ENCODE measurements around the gene SLC23A3.

Gene SLC23A3

DNA sequence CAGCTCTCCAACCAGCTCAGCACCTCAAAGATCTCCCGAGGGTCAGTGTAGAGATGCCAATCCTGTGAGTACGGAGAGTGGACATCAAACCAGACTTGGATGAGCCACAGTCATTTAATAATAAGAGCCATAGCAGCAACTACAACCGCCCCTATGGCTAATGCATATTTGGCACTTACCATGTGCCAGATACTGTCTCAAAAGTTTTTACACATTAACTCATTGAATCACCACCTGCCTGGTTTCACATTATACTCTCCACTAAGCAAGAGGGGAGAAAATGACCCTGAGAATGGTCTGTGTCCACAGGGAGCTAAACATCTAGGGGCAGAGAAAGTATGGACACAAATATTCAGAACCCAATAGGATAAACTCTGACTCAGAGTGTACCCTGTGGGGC, 4.3 kb upstream of the SLC23A3 start:
- TF ChIP-seq TAF1 (IDR thresholded peaks at IDR 0.05; ENCODE audit: low read depth) (no peak), CEBPB (IDR thresholded peaks at IDR 0.05) (no peak)

DNA sequence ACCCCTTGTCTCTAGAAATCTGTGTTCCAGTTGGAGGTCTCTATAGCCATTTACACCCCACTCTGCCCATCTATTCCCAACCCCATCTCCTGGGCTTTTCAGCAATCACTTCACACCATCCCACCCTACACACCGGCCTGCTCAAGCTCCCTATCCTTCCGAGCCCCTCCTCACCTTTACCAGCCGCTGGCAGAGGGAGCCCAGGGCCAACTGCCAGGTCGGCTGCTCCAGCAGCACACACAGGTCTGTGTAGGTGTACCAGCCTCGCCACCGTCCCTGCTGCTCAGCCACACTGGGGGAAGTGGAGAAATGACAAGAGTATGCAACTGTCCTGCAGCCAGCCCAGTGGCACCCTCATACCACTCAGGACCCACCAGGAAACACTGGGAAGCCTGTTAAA, 3.3 kb upstream of the SLC23A3 start:
- no peak for TF ChIP-seq RAD21 (IDR thresholded peaks at IDR 0.05; ENCODE audit: low read depth)
- no peak for TF ChIP-seq REST (IDR thresholded peaks at IDR 0.05; ENCODE audit: low read depth)
- no peak for TF ChIP-seq TCF12 (IDR thresholded peaks at IDR 0.05; ENCODE audit: low read depth)
- no peak for TF ChIP-seq EP300 (IDR thresholded peaks at IDR 0.05; ENCODE audit: borderline replicate concordance)
- TF ChIP-seq ZBTB7A (IDR thresholded peaks at IDR 0.05; ENCODE audit: low read depth), result no peak
- TF ChIP-seq CEBPB (IDR thresholded peaks at IDR 0.05), result no peak
- TF ChIP-seq TEAD4 (IDR thresholded peaks at IDR 0.05), result no peak
- no peak for TF ChIP-seq TAF1 (IDR thresholded peaks at IDR 0.05; ENCODE audit: low read depth)
- no peak for TF ChIP-seq CREB1 (IDR thresholded peaks at IDR 0.05; ENCODE audit: low read depth)
- no peak for TF ChIP-seq EGR1 (IDR thresholded peaks at IDR 0.05)
- TF ChIP-seq MAX (IDR thresholded peaks at IDR 0.05), result no peak
- TF ChIP-seq, protein P1, sequence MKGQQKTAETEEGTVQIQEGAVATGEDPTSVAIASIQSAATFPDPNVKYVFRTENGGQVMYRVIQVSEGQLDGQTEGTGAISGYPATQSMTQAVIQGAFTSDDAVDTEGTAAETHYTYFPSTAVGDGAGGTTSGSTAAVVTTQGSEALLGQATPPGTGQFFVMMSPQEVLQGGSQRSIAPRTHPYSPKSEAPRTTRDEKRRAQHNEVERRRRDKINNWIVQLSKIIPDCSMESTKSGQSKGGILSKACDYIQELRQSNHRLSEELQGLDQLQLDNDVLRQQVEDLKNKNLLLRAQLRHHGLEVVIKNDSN (IDR thresholded peaks at IDR 0.05), result no peak
- TF ChIP-seq YY1 (IDR thresholded peaks at IDR 0.05; ENCODE audit: low read depth), result no peak
- no peak for TF ChIP-seq FOXM1 (IDR thresholded peaks at IDR 0.05; ENCODE audit: borderline replicate concordance, low read depth)

GRCh38 chr2:219172231-219173154, 2.7 kb upstream of the SLC23A3 start:
- TF ChIP-seq FOXM1 (IDR thresholded peaks at IDR 0.05; ENCODE audit: borderline replicate concordance, low read depth) (no peak), NFIC (IDR thresholded peaks at IDR 0.05) (no peak), CREB1 (IDR thresholded peaks at IDR 0.05; ENCODE audit: low read depth) (no peak), MAX (IDR thresholded peaks at IDR 0.05) (no peak), EGR1 (IDR thresholded peaks at IDR 0.05) (no peak), TCF12 (IDR thresholded peaks at IDR 0.05; ENCODE audit: low read depth) (no peak), TAF1 (IDR thresholded peaks at IDR 0.05; ENCODE audit: low read depth) (no peak)

DNA sequence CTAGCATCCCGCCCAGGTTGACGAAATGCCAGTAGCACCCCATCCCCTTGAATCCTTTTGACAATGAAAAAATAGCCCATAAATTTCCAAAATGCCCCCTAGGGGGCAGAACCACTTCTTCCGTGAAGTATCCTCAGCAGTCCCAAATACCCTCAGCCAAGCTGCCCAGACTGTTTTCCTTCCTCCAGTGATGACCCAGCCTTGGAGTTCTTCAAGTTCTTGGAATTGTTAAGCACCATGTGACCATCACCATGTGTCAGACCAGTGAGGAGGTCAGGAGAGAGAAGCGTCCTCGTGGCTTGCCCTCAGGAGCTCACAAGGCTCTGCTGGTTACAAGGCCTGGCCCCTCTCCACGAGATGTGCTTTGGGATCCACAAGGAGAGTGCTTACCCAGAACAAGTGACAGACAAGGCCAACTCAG, 1.4 kb upstream of the SLC23A3 start:
- TF ChIP-seq RAD21 (IDR thresholded peaks at IDR 0.05; ENCODE audit: low read depth) (peak; percentile 40; the same call in 1 of the 2 replicates), TEAD4 (IDR thresholded peaks at IDR 0.05) (no peak), EGR1 (IDR thresholded peaks at IDR 0.05) (no peak), CREB1 (IDR thresholded peaks at IDR 0.05; ENCODE audit: low read depth) (no peak), TAF1 (IDR thresholded peaks at IDR 0.05; ENCODE audit: low read depth) (no peak), REST (IDR thresholded peaks at IDR 0.05; ENCODE audit: low read depth) (no peak), ZBTB7A (IDR thresholded peaks at IDR 0.05; ENCODE audit: low read depth) (no peak)

DNA sequence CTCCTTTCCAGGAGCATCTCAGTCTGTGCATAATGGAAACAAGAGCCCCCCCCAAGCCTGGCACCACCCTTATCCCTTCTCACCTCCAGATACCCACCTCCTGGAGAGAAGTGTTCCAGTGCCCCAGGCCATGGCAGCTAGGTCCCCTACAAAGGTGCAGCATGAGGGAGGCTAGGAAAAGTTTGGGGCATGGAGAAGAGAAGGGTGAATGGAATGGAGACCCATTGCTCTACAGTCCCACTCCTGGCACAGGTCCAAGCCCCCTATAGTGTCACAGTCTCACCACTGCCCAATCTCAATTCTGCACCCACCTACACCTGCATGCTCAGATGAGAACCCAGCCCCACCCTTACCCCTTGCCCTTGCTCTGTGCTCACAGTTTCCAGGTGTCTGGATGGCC, 897 bp downstream of the SLC23A3 start:
- TF ChIP-seq EP300 (IDR thresholded peaks at IDR 0.05; ENCODE audit: borderline replicate concordance) (no peak), TAF1 (IDR thresholded peaks at IDR 0.05; ENCODE audit: low read depth) (no peak), RAD21 (IDR thresholded peaks at IDR 0.05; ENCODE audit: low read depth) (no peak), YY1 (IDR thresholded peaks at IDR 0.05; ENCODE audit: low read depth) (no peak), ZBTB7A (IDR thresholded peaks at IDR 0.05; ENCODE audit: low read depth) (no peak), CREB1 (IDR thresholded peaks at IDR 0.05; ENCODE audit: low read depth) (no peak), TCF12 (IDR thresholded peaks at IDR 0.05; ENCODE audit: low read depth) (no peak), REST (IDR thresholded peaks at IDR 0.05; ENCODE audit: low read depth) (no peak), EGR1 (IDR thresholded peaks at IDR 0.05) (no peak), NFIC (IDR thresholded peaks at IDR 0.05) (no peak), CEBPB (IDR thresholded peaks at IDR 0.05) (no peak), MAX (IDR thresholded peaks at IDR 0.05) (no peak), FOXM1 (IDR thresholded peaks at IDR 0.05; ENCODE audit: borderline replicate concordance, low read depth) (no peak)
- TF ChIP-seq, protein P1 (IDR thresholded peaks at IDR 0.05), result no peak

Data from Ishikawa (cell line).